Measurements from ENCODE around the gene CYB561D2. TPM values are rescaled to one million over a fixed set of nuclear protein-coding genes. Genes with fewer than 3 reads are reported as not detected.

CYB561D2 gene
- total and polyA plus RNA-seq, 9 of the 15 experiments (the other 6 are each of a cell fraction or from before 2014, with no cell fraction given), result 4.2 to 16.6 (median 9.4) TPM

DNA sequence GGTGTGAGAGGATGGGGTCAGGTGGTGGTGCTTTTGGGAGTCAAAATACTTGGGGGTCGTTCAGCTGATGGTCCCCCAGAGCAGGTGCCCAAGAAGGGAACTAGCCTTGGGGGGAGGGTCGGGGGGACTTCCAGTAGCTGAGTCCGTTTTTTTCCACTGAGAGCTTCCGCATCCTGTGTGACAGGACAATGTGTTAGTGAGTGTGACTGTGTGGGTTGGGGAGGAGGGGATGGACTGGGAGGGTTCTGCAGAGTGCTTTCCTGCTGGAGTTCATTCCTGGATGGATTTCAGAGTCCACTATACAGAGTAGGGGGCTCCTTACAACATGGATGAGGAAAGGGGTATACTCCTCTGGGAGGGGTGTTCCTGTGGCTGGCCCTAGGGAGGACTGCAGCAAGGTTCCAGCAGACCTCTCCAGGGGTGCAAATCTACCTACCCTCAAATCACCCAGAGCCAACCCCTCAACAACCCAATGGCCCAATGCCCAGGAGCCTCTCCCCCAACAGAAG lies 27.5 kb upstream of the CYB561D2 start:
- BruUV-seq (replicated peaks), result no TSS peak
- DNase-seq (ENCODE audit: extremely low read depth in 1 of 4, low spot score in 3 of 4) (no peak), FAIRE-seq (no peak), ATAC-seq (no peak)
- ChIA-PET CTCF (ENCODE audit: low intra/inter-chr PET ratio) (interaction anchor here (2.1 kb wide), 1 partner anchor 96 kb away, joined by 6 read pairs; no protein-coding TSS in a partner anchor), POLR2A (interaction anchor here (1.2 kb wide), 1 partner anchor 14 kb away, joined by 4 read pairs; no protein-coding TSS in a partner anchor)
- no peaks in the 10 kb centered on the region for H4K20me1 ChIP-seq (replicated peaks; ENCODE audit: control insufficient read depth, insufficient read depth, low read length)
- H3K4me2 ChIP-seq (ENCODE audit: insufficient read depth, low read length), result no peak overlapping the region
- H3K4me1 ChIP-seq (replicated peaks in 1 of 2; ENCODE audit: control insufficient read depth in 2 of 2, insufficient read depth in 2 of 2, low read length in 2 of 2), result peaks cover 25 to 66% of the 10 kb centered on the region in 2 experiments; a peak in 4 of 5 replicates
- intact Hi-C loops (cut with micrococcal nuclease), result no loop called here
- H2AFZ ChIP-seq (ENCODE audit: low read depth, low read length), result no peak overlapping the region
- H3K27me3 ChIP-seq (ENCODE audit: control insufficient read depth in 2 of 2, insufficient read depth in 2 of 2, low read length in 2 of 2), result no peaks in the 10 kb centered on the region
- 60% methylated on average over 2 of the region's 4 CpGs for WGBS (ENCODE audit: insufficient coverage, low coverage, missing lambda C conversion rate)
- H3K9me1 ChIP-seq (ENCODE audit: control insufficient read depth, insufficient read depth, low read length), result no peaks in the 10 kb centered on the region
- H3K79me2 ChIP-seq (ENCODE audit: control insufficient read depth, insufficient read depth, low read length), result peaks cover 36% of the 10 kb centered on the region
- H3K36me3 ChIP-seq (ENCODE audit: control insufficient read depth, insufficient read depth, low read length), result peaks cover 41% of the 10 kb centered on the region; the same call in 2 of the 3 replicates
- H3K9ac ChIP-seq (ENCODE audit: insufficient read depth in 1 of 2, low read depth in 2 of 2, low read length in 2 of 2), result peak overlapping the region in 1 of 2 experiments; percentile 55; a peak in 2 of 4 replicates
- no peak overlapping the region for H3K4me3 ChIP-seq
- no peak overlapping the region for H3K27ac ChIP-seq (ENCODE audit: extremely low read depth, low read depth, low read length)
- in situ Hi-C loops (cut with MboI), result no loop called here
- H3K9me3 ChIP-seq (replicated peaks; ENCODE audit: control insufficient read depth, insufficient read depth, low read depth, low read length), result no peaks in the 10 kb centered on the region
- TF ChIP-seq, protein P1, sequence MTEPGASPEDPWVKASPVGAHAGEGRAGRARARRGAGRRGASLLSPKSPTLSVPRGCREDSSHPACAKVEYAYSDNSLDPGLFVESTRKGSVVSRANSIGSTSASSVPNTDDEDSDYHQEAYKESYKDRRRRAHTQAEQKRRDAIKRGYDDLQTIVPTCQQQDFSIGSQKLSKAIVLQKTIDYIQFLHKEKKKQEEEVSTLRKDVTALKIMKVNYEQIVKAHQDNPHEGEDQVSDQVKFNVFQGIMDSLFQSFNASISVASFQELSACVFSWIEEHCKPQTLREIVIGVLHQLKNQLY (CRISPR knock-in tag; conservative IDR thresholded peaks at IDR 0.05), result no peak
- TF ChIP-seq ZNF24 (IDR thresholded peaks at IDR 0.05) (no peak), OTX1 (CRISPR knock-in tag; IDR thresholded peaks at IDR 0.05) (no peak), ZNF212 (CRISPR knock-in tag; IDR thresholded peaks at IDR 0.05) (no peak), ESRRB (CRISPR knock-in tag; IDR thresholded peaks at IDR 0.05; ENCODE audit: borderline replicate concordance) (no peak), HNRNPK (IDR thresholded peaks at IDR 0.05; ENCODE audit: low read depth, low read length, poor library complexity, severe bottlenecking) (no peak), POLR3G (IDR thresholded peaks at IDR 0.05; ENCODE audit: extremely low read depth, insufficient read length, insufficient replicate concordance) (no peak)
- TF ChIP-seq, protein P2, sequence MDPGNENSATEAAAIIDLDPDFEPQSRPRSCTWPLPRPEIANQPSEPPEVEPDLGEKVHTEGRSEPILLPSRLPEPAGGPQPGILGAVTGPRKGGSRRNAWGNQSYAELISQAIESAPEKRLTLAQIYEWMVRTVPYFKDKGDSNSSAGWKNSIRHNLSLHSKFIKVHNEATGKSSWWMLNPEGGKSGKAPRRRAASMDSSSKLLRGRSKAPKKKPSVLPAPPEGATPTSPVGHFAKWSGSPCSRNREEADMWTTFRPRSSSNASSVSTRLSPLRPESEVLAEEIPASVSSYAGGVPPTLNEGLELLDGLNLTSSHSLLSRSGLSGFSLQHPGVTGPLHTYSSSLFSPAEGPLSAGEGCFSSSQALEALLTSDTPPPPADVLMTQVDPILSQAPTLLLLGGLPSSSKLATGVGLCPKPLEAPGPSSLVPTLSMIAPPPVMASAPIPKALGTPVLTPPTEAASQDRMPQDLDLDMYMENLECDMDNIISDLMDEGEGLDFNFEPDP (CRISPR knock-in tag; IDR thresholded peaks at IDR 0.05), result no peak
- TF ChIP-seq, protein P3, sequence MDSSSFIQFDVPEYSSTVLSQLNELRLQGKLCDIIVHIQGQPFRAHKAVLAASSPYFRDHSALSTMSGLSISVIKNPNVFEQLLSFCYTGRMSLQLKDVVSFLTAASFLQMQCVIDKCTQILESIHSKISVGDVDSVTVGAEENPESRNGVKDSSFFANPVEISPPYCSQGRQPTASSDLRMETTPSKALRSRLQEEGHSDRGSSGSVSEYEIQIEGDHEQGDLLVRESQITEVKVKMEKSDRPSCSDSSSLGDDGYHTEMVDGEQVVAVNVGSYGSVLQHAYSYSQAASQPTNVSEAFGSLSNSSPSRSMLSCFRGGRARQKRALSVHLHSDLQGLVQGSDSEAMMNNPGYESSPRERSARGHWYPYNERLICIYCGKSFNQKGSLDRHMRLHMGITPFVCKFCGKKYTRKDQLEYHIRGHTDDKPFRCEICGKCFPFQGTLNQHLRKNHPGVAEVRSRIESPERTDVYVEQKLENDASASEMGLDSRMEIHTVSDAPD (CRISPR knock-in tag; IDR thresholded peaks at IDR 0.05), result no peak
- TF ChIP-seq, protein P4, sequence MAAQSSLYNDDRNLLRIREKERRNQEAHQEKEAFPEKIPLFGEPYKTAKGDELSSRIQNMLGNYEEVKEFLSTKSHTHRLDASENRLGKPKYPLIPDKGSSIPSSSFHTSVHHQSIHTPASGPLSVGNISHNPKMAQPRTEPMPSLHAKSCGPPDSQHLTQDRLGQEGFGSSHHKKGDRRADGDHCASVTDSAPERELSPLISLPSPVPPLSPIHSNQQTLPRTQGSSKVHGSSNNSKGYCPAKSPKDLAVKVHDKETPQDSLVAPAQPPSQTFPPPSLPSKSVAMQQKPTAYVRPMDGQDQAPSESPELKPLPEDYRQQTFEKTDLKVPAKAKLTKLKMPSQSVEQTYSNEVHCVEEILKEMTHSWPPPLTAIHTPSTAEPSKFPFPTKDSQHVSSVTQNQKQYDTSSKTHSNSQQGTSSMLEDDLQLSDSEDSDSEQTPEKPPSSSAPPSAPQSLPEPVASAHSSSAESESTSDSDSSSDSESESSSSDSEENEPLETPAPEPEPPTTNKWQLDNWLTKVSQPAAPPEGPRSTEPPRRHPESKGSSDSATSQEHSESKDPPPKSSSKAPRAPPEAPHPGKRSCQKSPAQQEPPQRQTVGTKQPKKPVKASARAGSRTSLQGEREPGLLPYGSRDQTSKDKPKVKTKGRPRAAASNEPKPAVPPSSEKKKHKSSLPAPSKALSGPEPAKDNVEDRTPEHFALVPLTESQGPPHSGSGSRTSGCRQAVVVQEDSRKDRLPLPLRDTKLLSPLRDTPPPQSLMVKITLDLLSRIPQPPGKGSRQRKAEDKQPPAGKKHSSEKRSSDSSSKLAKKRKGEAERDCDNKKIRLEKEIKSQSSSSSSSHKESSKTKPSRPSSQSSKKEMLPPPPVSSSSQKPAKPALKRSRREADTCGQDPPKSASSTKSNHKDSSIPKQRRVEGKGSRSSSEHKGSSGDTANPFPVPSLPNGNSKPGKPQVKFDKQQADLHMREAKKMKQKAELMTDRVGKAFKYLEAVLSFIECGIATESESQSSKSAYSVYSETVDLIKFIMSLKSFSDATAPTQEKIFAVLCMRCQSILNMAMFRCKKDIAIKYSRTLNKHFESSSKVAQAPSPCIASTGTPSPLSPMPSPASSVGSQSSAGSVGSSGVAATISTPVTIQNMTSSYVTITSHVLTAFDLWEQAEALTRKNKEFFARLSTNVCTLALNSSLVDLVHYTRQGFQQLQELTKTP (IDR thresholded peaks at IDR 0.05; ENCODE audit: low read depth in 1 of 2, partially characterized antibody in 2 of 2), result no peak
